Measurements from ENCODE around the gene SCAI. TPM values are rescaled to one million over a fixed set of nuclear protein-coding genes. Genes with fewer than 3 reads are reported as not detected.
A peak's percentile ranks its signal among the peaks of the same experiment; 100 is the strongest.

Gene SCAI
- total and polyA plus RNA-seq, 9 of the 15 experiments (the other 6 are each of a cell fraction or from before 2014, with no cell fraction given): 0.70 to 12.4 (median 4.2) TPM

- TF ChIP-seq ZNF318 (IDR thresholded peaks at IDR 0.05; ENCODE audit: borderline replicate concordance in 1 of 2, low read depth in 1 of 2) (no peak), PCBP1 (IDR thresholded peaks at IDR 0.05; ENCODE audit: low read depth, low read length, poor library complexity, severe bottlenecking) (no peak), HSF4 (CRISPR knock-in tag; IDR thresholded peaks at IDR 0.05; ENCODE audit: borderline replicate concordance) (no peak), BHLHE40 (IDR thresholded peaks at IDR 0.05; ENCODE audit: low read length) (no peak), MTA3 (IDR thresholded peaks at IDR 0.05; ENCODE audit: borderline replicate concordance) (0 out of 2 replicates have a peak, but pooled peaks have one; percentile 15), MTA1 (IDR thresholded peaks at IDR 0.05; ENCODE audit: borderline replicate concordance) (no peak), MAFF (IDR thresholded peaks at IDR 0.05; ENCODE audit: low read length) (no peak), ZNF780A (CRISPR knock-in tag; IDR thresholded peaks at IDR 0.05) (no peak), HMGXB4 (CRISPR knock-in tag; IDR thresholded peaks at IDR 0.05) (no peak), EZH2 (IDR thresholded peaks at IDR 0.05; ENCODE audit: borderline replicate concordance, low read depth, low read length) (no peak), IFI16 (CRISPR knock-in tag; IDR thresholded peaks at IDR 0.05) (no peak), TGIF2 (CRISPR knock-in tag; IDR thresholded peaks at IDR 0.05) (no peak), POLR2AphosphoS5 (IDR thresholded peaks at IDR 0.05; ENCODE audit: control insufficient read depth, insufficient read depth, low read depth, low read length) (peak; percentile 19; the same call in 1 of the 2 replicates), MLLT1 (IDR thresholded peaks at IDR 0.05) (peak in 1 of 2 experiments; percentile 60; a peak in 1 of 4 replicates), SAFB2 (IDR thresholded peaks at IDR 0.05; ENCODE audit: borderline replicate concordance, low read depth, low read length, severe bottlenecking) (no peak), TAL1 (IDR thresholded peaks at IDR 0.05) (no peak)
Observed at GRCh38 chr9:124941679-124942561, 201.4 kb downstream of the SCAI start (continued).

Measured in K562 (cell line).